OCI-M1 (cell line): ENCODE measurements around the gene HOXB7.

Experiments used
- DNase-seq: peaks from one replicate; lab custom pipeline; 2025; lab: John Stamatoyannopoulos, UW

HOXB7 gene

GRCh38 chr17:48579471-48579759 is 31.4 kb downstream of the HOXB7 start:
- DNase-seq, result no peak

DNA sequence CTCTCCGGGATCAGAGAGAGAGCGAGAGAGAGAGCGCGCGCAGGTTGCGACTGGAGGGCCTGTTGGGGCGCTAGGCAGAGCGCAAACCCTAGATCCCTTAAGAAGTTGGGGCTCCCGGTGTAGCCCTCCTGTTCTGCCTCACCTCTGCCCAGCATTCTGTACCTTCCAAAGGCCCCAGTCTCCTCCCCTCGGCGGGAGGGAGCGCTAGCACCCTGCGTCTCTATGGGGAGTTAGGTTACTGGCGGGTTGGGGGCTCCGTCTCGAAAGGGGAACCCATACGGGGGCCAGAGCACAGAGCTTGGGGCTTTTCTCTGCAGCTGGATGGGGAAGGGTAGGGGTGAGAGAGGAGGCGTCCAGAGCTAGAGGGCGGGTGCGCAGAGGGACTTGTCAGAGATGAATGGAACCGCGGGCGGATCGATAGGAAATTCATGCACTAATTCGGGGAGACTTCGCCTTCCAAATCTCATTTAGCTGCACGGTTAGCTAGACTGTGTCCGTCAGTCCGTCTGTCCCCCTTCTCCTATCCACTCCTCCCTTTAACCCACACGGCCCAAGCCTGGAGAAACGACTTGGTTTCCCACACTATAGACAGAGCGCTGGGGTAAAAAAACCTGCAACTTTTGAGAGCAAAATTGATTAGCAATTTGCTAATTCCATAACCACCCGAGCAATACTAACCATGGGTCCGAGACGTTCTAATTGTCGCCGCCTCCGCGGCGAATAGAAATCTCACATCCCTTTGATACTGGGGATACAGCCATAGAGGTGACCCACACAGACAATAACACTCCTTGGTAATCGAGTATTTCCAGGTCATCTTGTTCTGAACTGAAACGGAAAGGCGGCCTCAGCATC is 32.0 kb downstream of the HOXB7 start:
- DNase-seq, result peak; percentile 75

GRCh38 chr17:48577946-48578615 is 32.7 kb downstream of the HOXB7 start, which contains the start of gene HOXB4:
Gene HOXB4, minus strand, starts transcription at chr17:48578350. Its CDS starts 31 bp downstream, at chr17:48578319.
- DNase-seq, result peak; percentile 92

DNA sequence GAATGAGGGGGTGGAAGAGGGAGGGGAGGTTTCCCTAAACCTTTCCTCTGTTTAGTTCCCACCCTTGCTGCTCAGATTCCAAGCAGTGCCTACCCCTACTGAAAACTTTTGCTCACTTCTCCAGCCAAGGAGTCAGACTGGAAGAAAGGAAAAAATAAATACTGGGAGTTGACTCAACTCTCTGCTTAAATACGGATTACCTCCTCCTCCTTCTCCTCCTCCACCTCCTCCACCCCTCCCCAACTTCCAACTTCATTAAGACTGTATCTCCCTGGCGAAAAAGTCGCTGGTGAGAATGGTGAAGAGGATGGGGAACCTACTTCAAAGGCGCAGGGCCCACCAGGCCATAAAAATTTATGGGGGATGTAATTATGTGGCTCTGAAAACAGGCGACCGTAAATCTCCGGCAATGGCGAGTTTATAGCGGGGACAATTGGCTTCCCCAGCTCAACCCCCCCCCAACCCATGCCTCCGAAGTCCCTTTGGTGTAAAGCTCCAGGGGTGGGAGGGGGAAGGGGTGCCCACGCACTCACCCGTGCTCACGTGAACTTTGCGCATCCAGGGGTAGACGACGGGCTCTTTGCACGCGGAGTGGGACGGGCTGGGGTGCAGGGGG is 33.4 kb downstream of the HOXB7 start:
- peak; percentile 68 for DNase-seq

- peak; percentile 82 for DNase-seq
Measured at GRCh38 chr17:48576479-48577309, 34.1 kb downstream of the HOXB7 start.

DNA sequence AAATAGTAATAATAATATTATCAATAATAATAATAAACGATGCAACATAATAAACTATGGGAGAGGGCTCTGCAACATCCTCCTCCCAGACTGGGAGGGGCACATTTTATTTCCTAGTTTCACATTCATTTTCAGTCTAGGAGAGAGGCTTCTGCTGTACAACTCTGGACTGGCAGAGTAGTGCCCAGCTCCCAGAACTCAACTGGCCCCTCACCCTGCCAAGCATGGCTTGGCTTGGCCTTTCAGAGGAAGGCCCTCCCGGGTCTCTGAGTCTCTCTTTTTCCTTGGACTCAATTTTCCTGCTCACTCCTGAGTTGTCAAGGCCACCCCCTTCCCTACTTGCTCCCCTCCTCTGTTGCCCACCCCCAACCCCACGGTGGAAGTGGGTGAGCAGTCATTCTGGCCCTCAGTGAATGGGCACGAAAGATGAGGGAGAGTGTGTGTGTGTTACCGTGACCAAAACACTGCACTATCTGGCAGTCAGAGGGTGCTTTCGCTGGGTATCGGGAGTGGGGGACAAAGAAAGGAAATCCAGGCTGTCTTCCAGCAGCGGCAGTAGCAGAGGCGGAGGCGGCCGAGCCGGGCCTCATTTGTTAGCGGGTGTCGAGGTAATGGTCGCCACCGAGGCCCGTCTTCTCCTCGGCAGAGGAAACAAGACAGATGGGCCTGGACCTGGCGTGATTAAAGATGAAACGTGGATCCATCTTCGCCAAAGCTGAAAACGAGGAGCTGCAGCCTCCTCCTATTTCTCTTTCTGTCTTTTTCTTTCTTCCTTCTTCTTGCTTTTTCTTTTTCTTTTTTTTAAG is 34.9 kb downstream of the HOXB7 start:
- DNase-seq, result peak; percentile 59

DNA sequence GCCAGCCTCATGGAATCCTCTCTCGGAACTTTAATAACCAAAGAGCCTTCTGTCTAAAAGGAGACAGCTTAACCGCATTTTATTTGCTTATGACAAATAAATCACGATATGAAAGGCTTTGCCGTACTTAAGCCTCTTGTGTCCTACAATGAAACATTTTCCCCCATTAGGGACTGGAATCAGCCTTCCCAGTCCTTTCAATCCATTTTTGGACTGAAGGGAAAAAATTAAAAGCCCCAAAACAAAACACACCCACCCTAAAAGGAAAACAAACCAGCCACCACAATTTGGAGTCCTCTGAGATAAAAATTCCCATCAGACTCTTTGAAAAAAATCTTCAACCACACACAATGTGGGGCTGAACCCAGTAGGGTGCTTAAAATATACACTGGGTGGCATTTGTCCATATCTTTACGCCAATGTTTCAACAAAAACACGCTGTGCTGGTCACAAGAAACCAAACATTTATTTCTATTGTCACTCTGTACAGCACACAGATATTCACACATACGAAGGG is 35.7 kb downstream of the HOXB7 start:
- no peak for DNase-seq

GRCh38 chr17:48574505-48575065 is 36.2 kb downstream of the HOXB7 start:
- DNase-seq, result no peak

GRCh38 chr17:48571826-48572417 is 38.9 kb downstream of the HOXB7 start:
- no peak for DNase-seq

DNA sequence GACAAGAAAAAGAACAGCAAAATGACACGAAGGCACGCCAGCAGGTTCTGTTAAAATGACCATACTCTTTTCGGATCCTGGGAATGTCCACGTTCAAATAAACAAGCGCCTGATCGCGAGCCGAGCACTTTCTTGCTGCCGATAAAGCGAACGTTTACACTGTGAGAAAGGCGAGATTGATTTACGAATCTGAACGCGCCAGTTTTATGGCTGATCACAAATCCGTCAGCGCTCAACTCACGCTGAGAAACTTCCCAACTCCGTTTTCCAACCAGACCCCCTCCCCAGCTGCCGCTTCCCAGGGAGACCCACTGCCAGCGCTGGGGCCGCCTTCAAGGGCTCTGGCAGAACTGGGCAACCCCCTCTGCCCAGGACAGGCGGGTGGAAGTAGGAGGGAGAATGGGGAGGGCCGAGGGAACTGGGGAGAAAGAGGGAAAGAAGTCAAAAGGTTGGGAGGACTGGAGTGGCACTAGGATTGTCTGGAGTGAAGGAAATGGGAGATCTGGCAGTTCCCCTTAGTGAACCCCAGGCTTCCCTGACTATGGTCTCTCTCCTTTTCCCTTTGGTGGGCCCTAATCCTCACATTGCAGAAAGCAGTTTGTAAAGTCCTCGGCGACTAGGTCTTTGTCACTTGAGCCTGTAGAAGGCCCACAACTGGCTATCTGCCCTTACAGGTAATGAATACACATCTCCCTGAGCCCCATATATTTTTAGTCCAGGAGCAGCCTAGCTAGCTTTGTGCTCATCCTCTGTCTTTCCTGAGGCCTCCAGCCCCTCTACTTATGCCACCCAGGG is 39.6 kb downstream of the HOXB7 start:
- no peak for DNase-seq

DNA sequence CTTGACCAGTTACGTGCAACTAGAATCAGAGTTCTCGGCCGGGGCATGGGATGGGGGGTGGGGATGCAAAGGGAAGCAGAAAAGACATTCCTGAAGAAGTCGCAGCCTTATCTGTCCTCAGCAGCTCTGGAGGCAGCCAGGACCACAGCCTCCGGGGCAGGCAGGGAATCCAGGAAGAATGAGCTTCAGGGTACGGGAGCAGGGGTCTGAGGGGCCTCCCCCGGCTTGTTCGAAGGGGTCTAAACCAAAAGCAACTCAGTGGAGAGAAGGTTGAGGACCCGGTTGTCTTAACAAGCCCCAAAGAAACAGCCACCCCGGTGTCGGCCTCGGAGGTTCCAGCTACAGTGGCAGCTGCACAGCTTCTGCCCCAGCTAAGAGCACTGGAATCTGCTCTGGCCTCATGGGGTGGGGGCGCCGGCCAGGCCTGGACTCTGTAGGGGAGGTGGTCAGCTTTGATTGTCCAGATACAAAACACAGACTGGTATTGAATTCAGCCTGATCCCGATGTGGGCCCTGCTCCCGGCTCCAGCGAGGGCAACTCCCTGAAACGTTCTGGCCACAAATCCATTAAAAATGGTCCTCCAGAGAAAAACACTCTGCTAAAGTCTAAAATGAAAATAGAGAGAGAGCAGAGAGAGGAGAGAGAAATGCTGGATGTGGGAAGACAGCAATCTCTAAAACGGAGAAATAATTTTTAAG is 40.3 kb downstream of the HOXB7 start:
- no peak for DNase-seq

- DNase-seq, result no peak
Measured at GRCh38 chr17:48569674-48570324, 41.0 kb downstream of the HOXB7 start.

DNA sequence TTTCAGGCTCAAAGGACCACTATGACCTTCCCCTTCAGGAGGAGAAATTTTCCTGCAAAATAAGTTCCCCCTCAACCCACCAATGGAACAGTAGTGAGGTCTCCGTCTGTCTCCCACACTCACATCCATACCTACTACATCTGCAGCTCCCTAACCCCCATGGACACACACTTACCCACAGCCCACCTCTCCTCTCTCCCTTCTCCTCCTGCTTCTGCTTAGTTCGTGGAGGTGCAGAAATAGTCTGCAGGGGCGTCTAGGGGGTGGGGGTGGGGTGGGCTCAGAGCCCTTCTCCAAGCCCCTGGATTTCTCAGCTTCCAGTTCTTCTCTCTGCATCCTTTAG is 41.6 kb downstream of the HOXB7 start:
- DNase-seq, result no peak

DNA sequence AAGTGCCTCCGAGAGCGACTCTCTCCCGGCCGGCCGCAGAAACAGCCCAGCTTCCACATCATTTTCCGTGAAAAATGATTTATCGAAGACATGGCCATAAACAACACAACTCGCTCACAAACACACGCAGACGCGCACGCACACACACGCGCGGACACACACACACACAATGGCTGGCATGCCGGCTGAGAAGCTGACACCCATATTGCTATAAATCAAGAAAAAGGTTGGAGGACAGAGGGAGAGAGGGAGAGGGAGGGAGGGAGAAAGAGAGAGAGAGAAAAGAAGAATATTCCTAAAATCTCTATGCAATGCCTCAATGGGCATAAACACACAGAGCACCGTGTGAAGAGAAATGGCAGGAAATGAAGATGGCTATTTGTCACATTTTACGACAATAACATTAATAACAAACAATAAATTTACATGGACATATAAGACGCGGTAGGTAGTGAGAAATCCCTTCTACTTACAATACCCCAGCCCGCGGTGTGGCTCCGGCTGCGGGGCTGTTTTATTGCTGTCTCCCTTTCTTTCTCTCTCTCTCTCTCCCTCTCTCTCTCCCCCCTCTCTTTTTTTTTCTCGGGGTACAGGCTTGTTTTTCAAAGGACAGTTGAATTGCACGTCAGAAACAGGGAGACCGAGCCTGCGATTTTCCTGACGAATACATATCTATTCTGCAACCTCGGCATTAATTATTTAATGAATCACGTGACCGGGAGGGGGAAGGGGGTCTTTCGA is 42.1 kb downstream of the HOXB7 start:
- DNase-seq, result no peak

- no peak for DNase-seq
Measured at GRCh38 chr17:48567646-48568354, 43.0 kb downstream of the HOXB7 start.

DNA sequence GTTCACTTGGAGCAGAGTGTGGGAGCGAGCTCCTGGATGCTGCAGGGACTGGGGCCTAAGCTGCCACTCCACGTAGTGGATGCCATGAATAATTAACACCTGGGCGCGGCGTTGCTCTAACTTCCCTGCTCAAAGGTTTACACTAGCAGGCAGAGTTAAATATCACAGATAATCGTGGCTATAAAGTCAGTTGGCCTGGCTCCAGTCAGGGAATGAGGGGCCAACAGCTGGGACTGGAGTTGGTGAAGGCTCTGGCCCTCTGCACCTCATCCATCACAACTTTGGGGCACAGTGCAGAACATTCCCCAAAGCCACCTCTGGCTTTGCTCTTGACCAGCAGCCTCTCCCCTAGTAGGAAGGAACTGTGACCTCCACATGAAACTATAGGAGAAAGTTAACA is 43.6 kb downstream of the HOXB7 start:
- DNase-seq, result no peak

DNA sequence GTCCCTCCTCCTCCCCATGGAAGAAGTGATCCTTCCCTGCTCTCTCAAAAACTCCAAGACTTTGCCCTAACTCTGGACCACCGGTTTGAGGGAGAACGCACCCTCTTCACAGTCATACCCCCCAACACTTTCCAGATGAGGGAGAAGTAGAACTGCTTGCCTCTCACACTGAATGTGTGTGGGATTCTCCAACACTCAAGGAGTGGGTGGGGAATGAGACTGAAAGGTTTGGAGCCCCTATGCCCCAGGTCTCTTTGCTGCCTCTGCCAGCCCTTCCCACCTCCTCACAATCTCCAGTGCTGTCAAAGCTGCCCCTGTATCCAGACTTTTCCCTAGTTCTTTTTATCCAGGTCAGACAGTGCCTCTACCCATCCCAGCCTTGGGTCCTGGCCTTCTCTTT is 44.1 kb downstream of the HOXB7 start:
- no peak for DNase-seq
